ENCODE results near the gene ZEB1. TPM values are rescaled to one million over a fixed set of nuclear protein-coding genes. Genes with fewer than 3 reads are reported as not detected.
"Not testable (repeated sequence)": the region's sequence is repeated elsewhere in the genome, so short reads cannot be mapped to it uniquely, and the experiment has no call there.

ZEB1 gene
- total RNA-seq, 1 experiment from 2014 or later = 1.4 TPM

GRCh38 chr10:31554556-31554955, 235.5 kb downstream of the ZEB1 start:
- Histone ChIP-seq H3K36me3 (ENCODE audit: low read depth) (no peaks in the 10 kb centered on the region), H3F3A (ENCODE audit: insufficient read depth, low read depth) (no peaks in the 10 kb centered on the region), H3K4me3 (no peak overlapping the region), H3K4me2 (no peak overlapping the region), H3K79me2 (ENCODE audit: low read depth) (no peaks in the 10 kb centered on the region), H3K4me1 (replicated peaks; ENCODE audit: insufficient read depth) (no peaks in the 10 kb centered on the region), H3K9me2 (ENCODE audit: insufficient read depth) (no peaks in the 10 kb centered on the region), H3K9me3 (ENCODE audit: insufficient read depth, low read depth) (no peaks in the 10 kb centered on the region), H3K27ac (no peak overlapping the region), H4K20me1 (ENCODE audit: insufficient read depth) (no peaks in the 10 kb centered on the region), H2AFZ (no peak overlapping the region), H3K27me3 (ENCODE audit: insufficient read depth, low read depth) (no peaks in the 10 kb centered on the region)
- POLR2A ChIA-PET (ENCODE audit: unreplicated experiment) = no interaction called here
- CTCF ChIA-PET = no interaction called here
- no peak for TF ChIP-seq CTCF (conservative IDR thresholded peaks at IDR 0.05)
- TF ChIP-seq EZH2 (IDR thresholded peaks at IDR 0.05; ENCODE audit: low read depth) = no peak
- DNase-seq = no peak
- no TSS peak for BruUV-seq (replicated peaks)
- intact Hi-C loops (cut with micrococcal nuclease; ENCODE audit: unreplicated experiment) = no loop called here

GRCh38 chr10:31557854-31558253, 238.8 kb downstream of the ZEB1 start:
- ChIA-PET POLR2A (ENCODE audit: unreplicated experiment) (no interaction called here), CTCF (interaction anchor here (0.7 kb wide), 1 partner anchor 29 kb away, joined by 3 read pairs; no protein-coding TSS in a partner anchor)
- H3K36me3 ChIP-seq (ENCODE audit: low read depth) = no peaks in the 10 kb centered on the region
- H3K27ac ChIP-seq = no peak overlapping the region
- DNase-seq = no peak
- H3K79me2 ChIP-seq (ENCODE audit: low read depth) = no peaks in the 10 kb centered on the region
- H4K20me1 ChIP-seq (ENCODE audit: insufficient read depth) = no peaks in the 10 kb centered on the region
- no peak overlapping the region for H2AFZ ChIP-seq
- intact Hi-C loops (cut with micrococcal nuclease; ENCODE audit: unreplicated experiment) = no loop called here
- H3K4me3 ChIP-seq = no peak overlapping the region
- no TSS peak for BruUV-seq (replicated peaks)
- H3K4me1 ChIP-seq (replicated peaks; ENCODE audit: insufficient read depth) = no peaks in the 10 kb centered on the region
- no peaks in the 10 kb centered on the region for H3K9me3 ChIP-seq (ENCODE audit: insufficient read depth, low read depth)
- TF ChIP-seq EZH2 (IDR thresholded peaks at IDR 0.05; ENCODE audit: low read depth) (no peak), CTCF (conservative IDR thresholded peaks at IDR 0.05) (no peak)
- no peak overlapping the region for H3K4me2 ChIP-seq
- H3F3A ChIP-seq (ENCODE audit: insufficient read depth, low read depth) = no peaks in the 10 kb centered on the region
- H3K9me2 ChIP-seq (ENCODE audit: insufficient read depth) = no peaks in the 10 kb centered on the region
- no peaks in the 10 kb centered on the region for H3K27me3 ChIP-seq (ENCODE audit: insufficient read depth, low read depth)

GRCh38 chr10:31568252-31568861, 249.3 kb downstream of the ZEB1 start:
- H3K36me3 ChIP-seq (ENCODE audit: low read depth); H3K9me2 ChIP-seq (ENCODE audit: insufficient read depth); H3K27me3 ChIP-seq (ENCODE audit: insufficient read depth, low read depth); H3K4me1 ChIP-seq (replicated peaks; ENCODE audit: insufficient read depth); H3K79me2 ChIP-seq (ENCODE audit: low read depth); CTCF ChIA-PET; POLR2A ChIA-PET (ENCODE audit: unreplicated experiment); H3F3A ChIP-seq (ENCODE audit: insufficient read depth, low read depth); intact Hi-C loops (cut with micrococcal nuclease; ENCODE audit: unreplicated experiment); H3K4me2 ChIP-seq; DNase-seq; H3K9me3 ChIP-seq (ENCODE audit: insufficient read depth, low read depth); H3K27ac ChIP-seq; BruUV-seq (replicated peaks); H2AFZ ChIP-seq; H3K4me3 ChIP-seq; H4K20me1 ChIP-seq (ENCODE audit: insufficient read depth): not testable (repeated sequence)

- intact Hi-C loops (cut with micrococcal nuclease; ENCODE audit: unreplicated experiment) = no loop called here
- H3K9me2 ChIP-seq (ENCODE audit: insufficient read depth) = no peaks in the 10 kb centered on the region
- no peak for DNase-seq
- no peaks in the 10 kb centered on the region for H3F3A ChIP-seq (ENCODE audit: insufficient read depth, low read depth)
- ChIA-PET POLR2A (ENCODE audit: unreplicated experiment) (no interaction called here), CTCF (no interaction called here)
- TF ChIP-seq EZH2 (IDR thresholded peaks at IDR 0.05; ENCODE audit: low read depth) (no peak), CTCF (conservative IDR thresholded peaks at IDR 0.05) (no peak)
- no peaks in the 10 kb centered on the region for H3K79me2 ChIP-seq (ENCODE audit: low read depth)
- H3K9me3 ChIP-seq (ENCODE audit: insufficient read depth, low read depth) = no peaks in the 10 kb centered on the region
- no TSS peak for BruUV-seq (replicated peaks)
- no peaks in the 10 kb centered on the region for H3K4me1 ChIP-seq (replicated peaks; ENCODE audit: insufficient read depth)
- no peak overlapping the region for H2AFZ ChIP-seq
- no peaks in the 10 kb centered on the region for H4K20me1 ChIP-seq (ENCODE audit: insufficient read depth)
- no peak overlapping the region for H3K27ac ChIP-seq
- H3K36me3 ChIP-seq (ENCODE audit: low read depth) = no peaks in the 10 kb centered on the region
- H3K27me3 ChIP-seq (ENCODE audit: insufficient read depth, low read depth) = no peaks in the 10 kb centered on the region
- no peak overlapping the region for H3K4me3 ChIP-seq
- H3K4me2 ChIP-seq = no peak overlapping the region
These were observed 255.6 kb downstream of the ZEB1 start for GRCh38 chr10:31574577-31574976.

All from PC-9 (cell line).